GM19023 (cell line): ENCODE results near the gene CHRM4.
"Not testable (repeated sequence)": the region's sequence is repeated elsewhere in the genome, so short reads cannot be mapped to it uniquely, and the experiment has no call there.

Experiments used
- ATAC-seq: cut with Tn5 transposase; IDR thresholded peaks from one replicate; pipeline ENCODE4 v1.9.1; 2021; ENCODE audit warnings: mild to moderate bottlenecking, moderate library complexity; ENCODE audit not compliant: unreplicated experiment

Gene CHRM4

GRCh38 chr11:46382646-46383403, 8.8 kb downstream of the CHRM4 start:
- no peak for ATAC-seq

- ATAC-seq, result no peak
Measured at GRCh38 chr11:46381819-46382645, 9.5 kb downstream of the CHRM4 start.

- no peak for ATAC-seq
Measured at GRCh38 chr11:46381048-46381818, 10.3 kb downstream of the CHRM4 start, which contains the start of gene MDK. Gene MDK, plus strand, starts transcription at chr11:46381669. Its CDS starts 389 bp downstream, at chr11:46382058.

- no peak for ATAC-seq
Measured at GRCh38 chr11:46380340-46381047, 11.1 kb downstream of the CHRM4 start.

GRCh38 chr11:46379482-46380293, 11.9 kb downstream of the CHRM4 start:
- ATAC-seq, result not testable (repeated sequence)

GRCh38 chr11:46378811-46379481, 12.6 kb downstream of the CHRM4 start:
- no peak for ATAC-seq

GRCh38 chr11:46378296-46378695, 13.3 kb downstream of the CHRM4 start:
- no peak for ATAC-seq

GRCh38 chr11:46377831-46378230, 13.7 kb downstream of the CHRM4 start:
- no peak for ATAC-seq

- no peak for ATAC-seq
Measured at GRCh38 chr11:46377290-46377689, 14.3 kb downstream of the CHRM4 start.

- ATAC-seq, result no peak
Measured at GRCh38 chr11:46376258-46377050, 15.1 kb downstream of the CHRM4 start.

- ATAC-seq, result no peak
Measured at GRCh38 chr11:46375392-46376101, 16.0 kb downstream of the CHRM4 start.

GRCh38 chr11:46374815-46375214, 16.8 kb downstream of the CHRM4 start:
- ATAC-seq, result no peak

GRCh38 chr11:46373787-46374740, 17.5 kb downstream of the CHRM4 start:
- no peak for ATAC-seq

- not testable (repeated sequence) for ATAC-seq
Measured at GRCh38 chr11:46372501-46372900, 19.1 kb downstream of the CHRM4 start.

- no peak for ATAC-seq
Measured at GRCh38 chr11:46372086-46372485, 19.5 kb downstream of the CHRM4 start.

- not testable (repeated sequence) for ATAC-seq
Measured at GRCh38 chr11:46371262-46371661, 20.3 kb downstream of the CHRM4 start.

- ATAC-seq, result no peak
Measured at GRCh38 chr11:46370253-46370652, 21.3 kb downstream of the CHRM4 start.
